Measurements from ENCODE around the gene UBE2E3. TPM values are rescaled to one million over a fixed set of nuclear protein-coding genes. Genes with fewer than 3 reads are reported as not detected.

Gene UBE2E3
- total RNA-seq, 1 donor from 2014 or later: 215 TPM

DNA sequence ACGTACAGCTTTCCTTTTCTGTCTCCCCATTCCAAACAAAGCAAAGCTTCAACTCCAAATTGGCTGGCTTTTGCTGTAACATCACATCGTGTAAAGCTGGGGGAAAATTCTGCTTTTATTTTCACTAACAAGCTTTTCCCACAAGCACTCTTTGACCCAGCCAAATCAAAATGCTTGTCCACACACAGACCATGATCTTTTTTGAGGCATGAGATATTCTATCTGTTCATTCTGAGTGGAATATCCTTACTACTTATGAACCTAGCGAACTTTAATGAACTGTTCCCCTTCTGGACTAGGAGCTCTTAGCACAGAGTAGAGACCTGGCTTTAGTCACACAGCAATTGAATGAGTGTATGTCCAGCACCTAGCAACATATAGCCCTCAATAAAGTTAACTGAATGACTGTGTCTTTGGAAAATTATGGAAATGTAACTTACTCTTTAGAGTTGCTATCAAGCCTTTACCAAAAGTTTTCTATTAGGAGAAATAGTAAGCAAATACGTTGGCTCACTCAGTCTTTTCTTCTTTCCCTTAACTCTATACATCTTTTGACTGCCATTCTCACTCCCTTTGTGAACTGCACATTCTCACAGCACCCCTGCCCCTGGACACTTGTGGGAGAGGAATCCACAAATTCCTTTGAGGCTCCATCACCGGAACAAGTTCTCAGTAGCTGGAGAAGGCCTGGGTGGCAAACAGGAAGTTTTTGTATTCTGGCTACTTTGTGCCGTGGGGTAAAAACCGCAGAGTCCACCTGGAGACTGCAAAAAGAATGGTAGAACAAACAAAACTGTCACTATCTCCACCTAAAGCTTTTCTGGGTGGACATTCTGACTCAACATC is 1.3 kb upstream of the UBE2E3 start:
- peak; percentile 59 for DNase-seq (ENCODE audit: low read depth)

- no peak for DNase-seq (ENCODE audit: low read depth)
These were observed 678 bp upstream of the UBE2E3 start for GRCh38 chr2:180979749-180980105.

- peak; percentile 49 for DNase-seq (ENCODE audit: low read depth)
These were observed 822 bp downstream of the UBE2E3 start for GRCh38 chr2:180980943-180981911.

DNA sequence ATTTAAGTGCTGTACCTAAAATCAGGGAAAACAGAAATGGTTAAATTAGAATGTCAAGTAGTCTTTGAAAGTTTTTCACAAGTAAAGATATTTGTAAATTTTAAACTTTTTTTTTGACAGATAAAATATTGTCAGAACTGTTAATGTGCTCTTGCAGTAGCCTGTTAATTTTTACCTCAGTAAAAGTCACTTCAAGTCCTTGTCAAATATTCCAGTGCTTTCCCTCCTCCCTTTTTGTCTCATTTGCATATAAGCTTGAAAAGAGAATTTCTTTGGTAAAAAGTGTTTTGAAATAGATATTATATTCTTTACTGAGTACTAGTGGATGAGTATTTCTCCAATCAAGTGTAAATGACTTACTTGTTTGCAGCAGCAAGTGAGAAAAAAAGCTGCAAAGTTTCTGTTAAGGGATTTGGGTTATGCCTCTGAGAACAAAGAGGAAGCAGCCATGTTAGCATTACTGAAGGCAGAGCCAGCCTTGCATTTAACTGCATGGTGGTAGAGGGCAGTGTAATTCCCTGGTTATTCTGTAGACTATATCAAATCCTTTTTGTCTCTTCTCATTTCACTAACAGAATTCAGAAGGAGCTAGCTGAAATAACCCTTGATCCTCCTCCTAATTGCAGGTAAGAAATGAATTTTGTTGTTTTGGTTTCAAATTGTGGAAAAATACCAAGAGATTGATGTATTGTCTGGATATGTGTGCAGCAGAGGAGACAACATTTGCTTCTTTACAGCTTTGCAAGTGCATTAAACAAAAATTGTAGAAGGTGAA is 3.2 kb downstream of the UBE2E3 start:
- peak; percentile 75 for DNase-seq (ENCODE audit: low read depth)

GRCh38 chr2:180985771-180986395 is 5.5 kb downstream of the UBE2E3 start:
- DNase-seq (ENCODE audit: low read depth): peak; percentile 41

DNA sequence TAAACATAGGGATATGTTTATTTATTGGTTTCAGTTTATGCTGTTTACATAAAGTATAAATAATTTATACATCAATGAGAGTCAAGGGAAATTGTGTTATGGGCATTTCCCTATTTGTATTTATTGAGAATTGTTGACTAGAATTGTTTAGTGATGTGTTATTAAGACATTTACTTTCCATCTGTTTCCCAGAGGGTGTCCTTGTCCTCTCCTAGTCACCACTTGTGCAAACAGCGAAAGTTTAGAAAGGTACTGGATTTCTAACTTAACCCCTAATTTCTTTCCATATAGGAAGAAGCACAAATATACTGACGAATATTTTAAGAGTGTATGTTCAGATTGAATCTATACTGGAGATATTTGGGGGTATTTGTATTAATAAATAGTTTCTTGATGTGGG is 6.7 kb downstream of the UBE2E3 start:
- DNase-seq (ENCODE audit: low read depth): no peak

- DNase-seq (ENCODE audit: low read depth): no peak
These were observed 9.9 kb downstream of the UBE2E3 start for GRCh38 chr2:180990337-180990736.

DNA sequence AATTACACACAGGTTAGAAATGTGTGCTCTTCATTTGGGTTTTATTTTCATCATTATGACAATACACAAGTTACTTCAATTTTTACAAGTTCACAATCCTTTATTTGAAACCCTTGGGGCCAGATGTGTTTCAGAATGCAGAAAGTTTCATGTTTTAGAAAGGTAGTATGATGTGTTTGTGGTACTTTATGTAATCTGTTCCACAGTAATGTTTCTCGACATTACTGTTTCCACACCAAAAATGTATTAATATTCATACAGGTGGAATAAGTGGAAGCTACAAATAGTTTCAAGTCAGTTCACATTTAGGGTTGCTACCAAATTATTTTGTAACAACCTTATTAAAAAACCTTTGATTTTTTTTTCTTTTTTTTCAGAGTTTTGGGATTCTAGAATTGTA is 10.4 kb downstream of the UBE2E3 start:
- DNase-seq (ENCODE audit: low read depth): no peak

DNA sequence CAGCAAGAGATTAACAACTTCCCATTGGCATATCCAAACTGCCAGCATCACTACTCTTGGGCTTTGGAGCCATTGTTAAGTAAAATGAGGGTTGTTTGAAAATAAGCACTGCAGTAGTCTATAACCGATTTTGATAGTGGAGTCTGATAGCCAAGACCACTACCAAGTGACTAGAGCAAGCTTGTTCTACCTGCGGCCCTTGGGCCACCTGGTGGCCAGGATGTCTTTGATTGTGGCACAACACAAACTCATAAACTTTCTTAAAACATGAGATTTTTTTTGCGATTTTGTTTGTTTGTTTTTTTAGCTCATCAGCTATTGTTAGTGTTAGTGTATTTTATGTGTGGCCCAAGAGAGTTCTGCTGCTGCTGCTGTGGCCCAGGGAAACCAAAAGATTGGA is 11.0 kb downstream of the UBE2E3 start:
- DNase-seq (ENCODE audit: low read depth): no peak

- no peak for DNase-seq (ENCODE audit: low read depth)
These were observed 11.4 kb downstream of the UBE2E3 start for GRCh38 chr2:180991820-180992219.

GRCh38 chr2:180992994-180993393 is 12.6 kb downstream of the UBE2E3 start:
- DNase-seq (ENCODE audit: low read depth): no peak

GRCh38 chr2:180999274-180999964 is 19.0 kb downstream of the UBE2E3 start:
- DNase-seq (ENCODE audit: low read depth): no peak

DNA sequence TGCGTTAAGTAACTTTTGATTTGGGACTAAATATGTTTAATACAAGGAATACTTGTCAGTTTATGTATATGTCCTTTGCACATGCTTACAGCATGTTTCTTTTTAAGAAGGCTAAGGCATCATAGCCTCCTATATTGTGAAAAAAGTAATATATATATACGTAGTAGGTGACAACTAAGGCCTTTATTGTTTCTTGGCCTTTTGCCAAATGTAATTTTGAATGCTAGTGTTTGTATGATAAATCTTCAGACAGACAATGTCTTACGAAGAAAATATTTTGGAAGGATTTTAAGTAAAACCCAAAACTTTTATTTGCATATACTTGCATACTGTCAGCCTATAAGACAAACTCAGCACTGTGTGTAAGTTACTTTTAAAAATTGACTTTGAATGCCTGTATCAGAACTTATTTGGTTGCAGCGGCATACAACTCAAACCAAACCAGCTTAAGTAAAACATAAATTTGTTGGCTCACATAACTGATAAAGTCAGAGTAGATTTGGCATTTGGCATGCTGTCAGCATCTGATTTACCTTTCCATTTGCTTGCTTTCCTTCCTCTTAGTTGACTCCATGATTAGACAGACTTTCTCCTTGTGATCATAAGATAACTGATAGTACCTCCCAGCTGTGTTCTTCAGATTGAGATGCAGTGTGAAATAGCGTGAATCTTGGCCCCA is 24.4 kb downstream of the UBE2E3 start:
- no peak for DNase-seq (ENCODE audit: low read depth)

DNA sequence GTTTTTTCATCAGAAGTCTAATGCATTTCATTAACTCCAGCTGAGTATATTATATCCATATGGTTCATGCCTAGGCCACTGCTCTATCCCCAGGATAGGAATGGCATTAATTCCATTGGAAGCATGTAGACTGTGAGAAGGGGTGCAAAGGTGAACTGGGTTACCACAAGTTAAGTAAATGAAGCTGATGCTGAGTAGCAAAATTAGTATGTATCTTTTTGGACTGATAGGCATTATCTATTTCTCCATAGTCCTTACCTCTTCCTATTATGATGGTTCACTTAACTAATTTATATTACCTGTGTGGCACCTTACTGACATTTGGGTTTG is 24.9 kb downstream of the UBE2E3 start:
- DNase-seq (ENCODE audit: low read depth): no peak

GRCh38 chr2:181005809-181006208 is 25.4 kb downstream of the UBE2E3 start:
- peak; percentile 4 for DNase-seq (ENCODE audit: low read depth)

DNA sequence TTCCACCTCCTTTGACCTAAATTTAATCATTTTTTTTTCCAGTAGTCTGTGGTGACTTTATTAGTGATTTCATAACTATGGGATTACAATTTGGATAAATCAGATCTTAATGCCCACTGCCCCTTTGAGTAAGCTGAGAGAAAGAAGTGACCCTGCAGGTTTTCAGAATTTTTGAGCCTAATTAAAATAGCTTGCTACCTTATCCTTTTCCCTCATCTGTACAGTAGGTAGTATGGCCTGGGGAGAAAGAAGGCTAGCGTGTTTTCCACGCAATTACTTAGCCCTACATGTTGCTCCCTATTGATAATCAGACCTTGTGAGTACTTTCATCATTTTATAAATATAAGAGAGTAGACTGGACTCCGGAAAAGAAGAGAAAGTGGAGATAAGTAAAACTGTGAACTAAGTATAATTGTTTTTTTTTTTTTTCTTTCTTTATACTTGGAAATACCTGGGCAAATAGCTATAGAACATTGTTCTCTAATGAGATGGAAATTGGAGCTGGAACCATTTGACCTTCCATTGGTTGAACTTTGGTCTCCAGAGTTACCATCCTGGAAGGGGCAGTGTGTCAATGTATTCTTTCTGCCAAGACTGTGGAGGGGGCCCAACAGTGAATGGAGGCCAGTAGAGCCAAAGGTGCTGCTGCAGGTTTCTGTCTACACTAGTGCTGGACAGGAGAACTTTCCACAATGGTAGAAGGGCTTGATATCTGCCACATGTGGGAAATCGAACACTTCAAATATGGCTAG is 26.9 kb downstream of the UBE2E3 start:
- DNase-seq (ENCODE audit: low read depth): no peak

DNA sequence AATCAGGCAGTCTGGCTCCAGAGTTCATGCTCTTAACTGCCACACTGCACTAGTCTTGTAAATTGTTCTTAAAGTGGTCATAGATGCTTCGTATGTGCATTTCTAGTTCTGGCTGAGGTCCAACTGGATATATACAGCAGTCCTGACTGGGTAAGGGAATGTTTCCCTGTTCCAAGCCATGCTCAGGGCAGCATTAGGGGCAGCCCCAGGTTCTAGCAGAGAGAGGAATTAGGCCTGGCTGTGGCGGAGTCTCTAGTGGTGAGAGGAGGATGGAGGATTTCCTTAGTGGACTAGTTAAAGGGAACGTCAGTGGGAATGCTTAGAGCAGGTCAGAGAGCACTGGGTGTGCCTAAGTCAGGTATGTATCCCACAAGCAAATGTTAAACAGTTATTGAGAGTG is 28.0 kb downstream of the UBE2E3 start:
- no peak for DNase-seq (ENCODE audit: low read depth)

- DNase-seq (ENCODE audit: low read depth): no peak
These were observed 40.9 kb downstream of the UBE2E3 start for GRCh38 chr2:181021199-181021789.

DNA sequence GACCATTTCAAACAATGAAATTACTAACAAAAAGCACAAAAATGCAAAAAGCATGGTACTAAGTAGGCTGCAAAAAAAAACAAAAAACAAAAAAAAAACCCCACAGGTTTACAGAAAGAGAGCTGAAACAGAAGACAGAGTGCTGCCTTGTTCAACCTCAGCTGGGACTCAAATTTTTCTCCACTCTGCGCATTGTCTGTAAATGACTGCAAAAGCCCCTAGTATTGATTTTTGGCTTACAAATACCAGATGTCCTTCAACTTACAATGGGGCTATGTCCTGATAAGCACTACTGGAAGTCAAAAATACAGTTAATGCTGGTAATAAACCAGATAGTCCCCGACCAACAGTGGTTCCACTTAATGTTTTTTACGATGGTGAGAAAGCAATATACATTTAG is 42.2 kb downstream of the UBE2E3 start:
- DNase-seq (ENCODE audit: low read depth): no peak
